GM21367 (cell line): Measurements from ENCODE around the gene GNA12.

Source experiments
- ATAC-seq: cut with Tn5 transposase; IDR thresholded peaks from one replicate; pipeline ENCODE4 v1.9.1; 2021; ENCODE audit not compliant: unreplicated experiment

The GNA12 gene

DNA sequence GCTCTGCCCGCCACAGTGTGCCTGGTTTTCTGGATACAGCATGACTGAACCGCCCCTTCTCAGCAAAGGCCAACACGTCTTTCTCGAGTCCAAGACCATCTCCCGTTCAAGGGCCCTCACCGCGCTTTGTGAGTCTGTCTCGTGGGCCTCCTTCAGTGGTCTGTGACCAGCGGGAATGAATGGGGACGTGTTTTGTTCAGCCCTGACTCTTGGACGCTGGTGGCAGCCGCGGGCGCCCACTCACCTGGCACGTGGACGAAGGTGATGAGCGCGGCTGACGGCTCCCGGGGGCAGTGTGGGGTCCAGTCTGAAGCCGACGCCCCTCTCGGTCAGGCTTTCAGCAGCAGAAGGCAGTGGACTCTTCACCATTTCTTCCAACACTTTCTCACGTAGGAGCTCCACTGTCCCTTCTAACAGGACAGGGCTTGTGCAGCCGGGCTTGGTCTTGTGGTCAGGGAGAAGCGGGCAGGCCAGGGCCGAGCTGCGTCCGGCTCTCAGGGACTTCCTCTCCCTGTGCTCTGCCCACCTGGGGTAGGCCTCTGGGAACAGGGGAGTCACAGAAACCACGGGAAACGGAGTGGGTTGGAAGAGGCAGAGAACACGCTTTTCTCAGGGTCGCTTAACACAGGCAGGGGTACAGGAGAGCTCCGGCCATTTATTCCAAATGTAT, 125.7 kb downstream of the GNA12 start:
- no peak for ATAC-seq

DNA sequence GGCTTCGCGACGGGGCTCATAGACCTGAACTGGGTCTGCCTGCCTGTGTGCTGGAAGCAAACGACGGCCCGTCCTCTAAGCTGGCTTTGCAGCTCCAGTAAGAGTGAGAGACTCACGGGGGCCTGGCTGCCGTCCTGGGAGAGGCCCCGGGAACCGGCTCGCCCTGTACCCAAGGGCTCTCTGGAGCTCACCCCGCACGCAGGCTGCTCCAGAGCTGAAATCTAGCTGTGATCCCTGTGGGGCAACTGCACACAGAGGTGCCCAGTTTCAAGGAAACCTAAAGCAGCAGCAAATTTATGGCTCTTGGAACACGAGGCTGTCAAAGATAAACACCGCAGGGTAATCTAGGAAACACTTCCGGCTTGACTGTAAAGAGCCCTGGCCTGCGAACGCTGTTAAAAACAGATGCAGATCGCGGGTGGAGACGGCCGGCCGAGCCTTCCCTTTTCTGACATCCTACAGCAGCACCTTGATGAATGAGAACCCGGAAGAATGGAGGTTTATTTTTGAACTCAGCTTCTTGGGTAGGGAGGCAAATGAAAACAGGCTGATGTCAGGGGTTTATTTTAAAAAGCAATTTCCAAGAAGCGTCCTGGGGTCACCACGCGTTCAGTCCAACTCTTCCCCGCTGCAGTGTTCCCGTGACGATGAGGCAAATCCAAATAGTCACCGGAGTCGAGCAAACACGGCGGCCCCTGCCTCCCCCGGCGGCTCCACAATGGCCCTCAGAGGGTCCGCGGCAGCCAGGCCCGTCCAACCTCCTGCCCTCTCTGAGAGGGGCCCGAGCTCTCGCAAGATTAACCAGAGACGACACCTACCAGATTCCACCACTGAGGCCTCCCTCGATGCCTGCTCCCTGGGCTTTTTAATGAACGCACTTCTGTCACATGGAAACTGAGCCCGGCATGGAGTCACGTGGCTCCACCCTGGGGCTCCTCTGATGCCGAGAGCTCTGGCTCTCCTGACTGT, 126.5 kb downstream of the GNA12 start:
- ATAC-seq, result no peak

DNA sequence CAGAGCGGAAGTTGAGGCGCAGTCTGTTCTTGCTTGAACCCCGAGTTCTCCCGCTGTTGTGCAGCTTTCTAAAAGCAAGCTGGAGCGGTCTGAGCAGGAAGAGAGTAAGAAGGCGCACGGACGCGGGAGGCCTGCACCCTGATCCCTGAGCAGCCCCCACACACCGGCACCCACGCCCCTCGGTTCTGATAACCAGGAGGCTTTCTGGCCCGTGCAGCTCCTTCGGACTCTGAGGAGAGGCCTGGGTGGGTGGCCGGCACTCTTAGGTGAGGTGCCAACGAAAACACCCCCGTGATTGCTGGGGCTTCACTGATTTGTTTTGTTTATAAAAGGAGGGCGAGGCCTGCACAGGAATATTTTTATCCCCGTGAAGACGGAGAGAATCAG, 127.2 kb downstream of the GNA12 start:
- ATAC-seq, result no peak

DNA sequence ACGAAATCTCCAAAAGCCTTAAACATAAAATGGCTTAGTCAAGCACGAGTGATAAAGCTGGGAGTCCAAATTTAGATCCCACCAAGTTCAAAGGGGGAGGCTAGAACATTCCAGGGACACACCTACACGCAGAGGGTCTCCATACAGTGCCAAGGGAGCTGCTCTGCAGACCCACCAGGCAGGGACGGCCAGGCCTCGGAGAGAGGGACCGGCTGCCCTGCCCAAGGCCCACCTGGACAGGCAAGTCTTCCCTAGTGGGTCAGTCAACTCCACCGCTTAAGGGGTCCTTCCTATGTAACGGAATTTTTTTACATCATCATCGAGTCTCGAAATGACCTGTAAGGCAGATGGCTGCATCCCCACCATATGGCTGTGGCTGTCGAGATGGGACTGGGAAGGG, 127.6 kb downstream of the GNA12 start:
- no peak for ATAC-seq

DNA sequence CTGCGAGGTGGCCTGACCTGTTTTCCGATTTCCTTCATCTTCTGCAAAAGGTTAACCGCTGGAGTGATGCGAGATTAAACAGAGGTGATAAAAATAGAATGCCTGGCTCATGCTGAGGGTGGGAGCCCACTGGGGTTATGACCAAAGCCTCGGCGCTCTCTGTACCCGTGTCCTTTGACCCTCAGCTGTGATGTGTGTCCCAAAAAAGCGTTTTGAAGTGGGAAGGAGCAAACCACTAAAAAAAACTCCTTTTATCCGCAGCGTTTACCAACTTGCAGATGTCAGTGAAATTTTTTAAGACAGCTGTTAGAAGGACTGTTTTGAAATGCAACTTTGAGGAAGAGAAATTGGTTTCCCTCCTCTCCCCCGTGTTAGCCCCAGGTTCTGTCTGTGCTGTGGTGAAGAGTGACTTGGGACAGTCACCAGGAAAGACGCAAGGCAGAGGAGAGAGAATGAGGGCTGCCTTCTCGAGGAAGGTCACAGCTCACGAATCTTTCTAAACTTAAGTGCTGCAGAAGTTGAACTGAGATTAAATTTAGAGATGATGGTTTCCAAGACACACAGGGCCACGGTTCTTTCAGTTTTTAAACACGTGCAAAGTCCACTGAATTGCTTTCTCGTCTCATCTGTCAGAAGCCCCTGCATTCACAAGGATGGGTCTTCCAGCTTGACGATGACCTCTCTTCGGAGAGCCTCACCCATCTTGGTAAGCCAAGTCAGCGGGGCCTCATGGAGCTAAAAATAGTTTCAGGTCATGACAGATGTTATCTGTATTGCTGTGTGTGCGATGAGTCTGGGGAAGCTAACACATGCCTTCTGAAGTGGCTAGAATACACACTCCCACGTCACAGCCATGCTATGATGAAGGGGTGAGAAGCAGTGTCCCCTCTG, 128.5 kb downstream of the GNA12 start:
- no peak for ATAC-seq

DNA sequence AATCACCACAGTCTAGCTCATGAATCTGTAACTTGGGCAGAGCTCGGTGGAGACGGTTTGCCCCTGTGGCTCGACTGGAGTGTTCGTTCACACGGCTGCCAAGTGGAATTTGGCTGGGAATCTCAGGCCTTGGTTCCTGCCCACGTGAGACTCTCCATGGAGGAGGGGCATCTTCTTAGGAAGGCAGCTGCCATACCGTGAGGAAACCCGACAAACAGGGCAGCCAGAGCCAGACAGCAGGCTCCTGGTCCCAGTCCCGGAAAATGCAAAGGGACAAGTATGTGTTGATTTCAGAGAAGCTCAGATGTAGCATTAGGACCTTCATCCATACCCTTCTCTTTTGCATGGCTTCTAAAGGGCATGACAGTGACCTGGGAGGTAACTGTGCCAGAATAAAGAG, 129.5 kb downstream of the GNA12 start:
- ATAC-seq, result no peak

DNA sequence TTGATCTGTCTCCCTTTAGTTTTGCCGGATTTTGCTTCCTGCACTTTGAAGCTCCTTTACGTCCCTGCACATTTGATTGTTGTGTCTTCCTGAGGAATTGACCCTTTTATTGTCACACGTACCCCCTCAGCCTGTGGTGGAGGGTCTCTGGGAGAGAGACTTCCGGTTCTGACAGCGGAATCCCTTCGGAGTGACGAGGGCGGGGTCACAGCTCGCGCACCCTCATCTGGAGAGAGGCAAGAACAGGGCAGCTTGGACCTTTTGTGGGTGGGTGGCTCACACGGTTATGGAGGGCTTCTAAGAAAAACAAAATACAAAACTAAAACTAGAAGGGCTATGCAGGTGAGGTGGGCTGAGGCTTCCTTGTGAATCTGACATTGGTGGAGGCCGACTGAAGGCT, 130.1 kb downstream of the GNA12 start:
- ATAC-seq, result no peak

DNA sequence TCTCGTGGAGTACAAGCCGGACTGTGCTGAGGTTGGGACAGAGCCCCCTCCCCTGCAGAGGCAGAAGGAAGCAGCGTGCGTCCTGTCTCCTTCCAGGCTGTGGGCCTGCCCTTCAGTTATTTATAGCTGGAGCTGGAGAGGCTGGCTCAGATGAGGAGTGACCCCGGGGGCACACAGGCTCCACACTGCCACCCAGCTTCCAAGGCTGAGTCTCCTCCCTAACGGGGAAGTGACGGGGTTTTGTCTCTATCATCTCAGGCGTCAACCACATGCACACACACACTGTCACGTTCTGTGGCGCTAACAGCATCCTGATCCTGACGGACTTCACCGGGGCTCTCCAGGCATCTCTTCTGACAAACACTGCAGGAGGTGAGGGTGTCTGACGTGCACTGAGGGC, 130.7 kb downstream of the GNA12 start:
- ATAC-seq, result no peak

DNA sequence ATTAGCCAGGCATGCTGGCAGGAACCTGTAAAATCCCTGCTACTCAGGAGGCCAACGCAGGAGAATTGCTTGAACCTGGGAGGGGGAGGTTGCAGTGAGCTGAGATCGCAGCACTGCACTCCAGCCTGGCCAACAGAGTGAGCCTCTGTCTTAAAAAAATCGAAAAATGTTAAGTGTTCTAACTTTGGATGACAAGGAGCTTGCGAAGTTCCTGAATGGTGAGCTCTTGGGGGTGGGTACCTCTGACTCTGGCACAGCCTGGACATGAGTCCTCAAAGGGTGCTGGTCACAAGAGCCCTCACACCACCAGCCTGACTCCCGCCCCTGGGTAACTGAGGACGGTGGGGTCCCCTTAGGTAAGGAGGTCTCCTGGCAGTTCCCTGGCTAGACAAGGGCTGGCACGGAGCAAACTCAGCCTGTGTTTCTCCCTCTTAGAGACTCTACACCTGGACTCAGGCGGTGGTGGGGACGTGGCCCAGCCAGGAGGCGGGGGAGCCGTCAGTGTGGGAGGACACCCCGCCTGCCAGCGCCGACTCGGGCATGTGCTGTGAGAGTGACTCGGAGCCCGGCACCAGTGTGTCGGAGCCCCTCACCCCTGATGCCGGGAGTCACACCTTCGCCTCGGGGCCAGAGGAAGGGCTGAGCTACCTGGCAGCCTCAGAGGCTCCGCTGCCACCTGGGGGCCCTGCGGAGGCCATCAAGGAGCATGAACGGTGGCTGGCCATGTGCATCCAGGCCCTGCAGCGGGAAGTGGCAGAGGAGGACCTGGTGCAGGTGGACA, 132.0 kb downstream of the GNA12 start:
- ATAC-seq, result no peak

DNA sequence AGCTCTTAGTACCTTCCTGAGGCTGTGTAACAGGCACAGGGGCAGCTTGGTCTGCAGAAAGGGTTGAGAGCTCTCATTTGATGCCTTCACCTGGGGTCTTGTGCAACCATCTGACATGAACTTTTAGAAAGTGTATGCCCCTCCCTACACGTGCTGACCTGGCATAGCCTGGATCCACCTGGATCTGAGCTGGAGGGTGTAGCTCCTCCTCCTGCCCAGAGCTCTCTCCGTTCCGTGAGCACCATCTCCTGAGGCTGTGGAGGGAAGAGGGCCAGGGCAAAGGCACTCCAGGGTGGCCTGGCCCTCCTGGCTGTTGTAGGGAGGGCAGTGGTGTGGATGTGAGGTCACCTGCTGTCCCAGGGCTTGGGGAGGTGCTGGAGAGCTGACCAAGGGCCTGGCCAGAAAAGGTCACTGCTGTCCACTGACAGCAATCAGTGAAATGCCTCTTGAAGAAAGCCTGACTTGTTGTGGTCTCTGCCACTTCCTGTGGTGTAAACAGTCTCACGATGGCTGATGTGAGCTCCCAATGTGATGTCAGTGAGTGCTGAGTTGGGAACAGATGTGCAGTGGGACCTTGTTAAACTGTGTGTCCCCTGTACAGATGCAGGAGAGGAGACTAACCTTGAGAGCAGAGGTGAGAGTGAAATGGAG, 133.1 kb downstream of the GNA12 start:
- ATAC-seq, result peak; percentile 31

DNA sequence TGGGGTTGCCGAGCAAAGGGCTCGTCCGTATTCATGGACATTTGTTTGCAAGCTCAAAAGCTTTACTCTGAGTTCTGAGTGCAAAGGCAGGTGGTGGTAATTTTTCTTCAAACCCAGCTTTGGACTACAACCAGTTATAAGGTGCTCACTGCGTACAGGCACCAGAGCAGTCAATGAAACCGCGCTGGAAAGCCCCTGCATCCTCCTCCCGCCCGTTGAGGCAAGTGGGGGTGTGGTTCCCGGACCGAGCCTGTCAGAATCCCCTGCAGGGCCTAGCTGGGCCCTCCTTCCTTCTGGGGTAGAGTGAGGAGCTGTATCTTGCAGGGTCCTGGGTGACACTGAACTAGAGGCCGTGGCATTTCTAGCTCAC, 133.8 kb downstream of the GNA12 start:
- no peak for ATAC-seq

DNA sequence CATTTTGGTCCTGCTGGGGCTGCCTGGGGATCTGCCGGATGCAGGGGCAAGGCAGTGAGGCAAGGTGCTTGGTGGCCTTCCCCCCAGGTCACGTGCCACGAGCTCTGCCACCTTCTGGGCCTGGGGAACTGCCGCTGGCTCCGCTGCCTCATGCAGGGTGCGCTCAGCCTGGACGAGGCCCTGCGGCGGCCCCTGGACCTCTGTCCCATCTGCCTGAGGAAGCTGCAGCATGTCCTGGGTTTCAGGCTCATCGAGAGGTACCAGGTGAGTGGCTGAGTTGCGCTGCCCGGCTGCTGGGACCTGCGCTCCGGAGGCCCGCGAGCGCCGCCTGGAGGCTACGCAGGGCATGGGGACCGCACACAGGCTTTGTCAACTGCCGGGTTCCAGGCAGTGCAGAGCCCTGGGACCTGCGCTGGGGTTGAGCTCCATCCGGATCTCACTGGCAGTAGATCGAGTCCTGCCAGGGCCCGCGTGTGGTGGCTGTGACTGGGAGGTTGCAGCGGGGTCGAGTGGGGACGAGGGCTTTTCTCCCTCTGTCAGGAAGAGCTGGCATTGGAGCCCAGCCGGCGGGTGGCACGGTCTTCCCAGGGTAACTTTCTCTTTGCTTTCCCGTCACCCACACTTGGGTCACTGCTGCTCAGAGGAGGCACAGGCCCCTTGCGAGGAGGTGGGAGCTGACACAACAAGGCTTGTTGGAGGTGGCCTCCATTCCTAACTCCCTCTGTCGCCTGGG, 134.4 kb downstream of the GNA12 start:
- ATAC-seq, result peak; percentile 83

DNA sequence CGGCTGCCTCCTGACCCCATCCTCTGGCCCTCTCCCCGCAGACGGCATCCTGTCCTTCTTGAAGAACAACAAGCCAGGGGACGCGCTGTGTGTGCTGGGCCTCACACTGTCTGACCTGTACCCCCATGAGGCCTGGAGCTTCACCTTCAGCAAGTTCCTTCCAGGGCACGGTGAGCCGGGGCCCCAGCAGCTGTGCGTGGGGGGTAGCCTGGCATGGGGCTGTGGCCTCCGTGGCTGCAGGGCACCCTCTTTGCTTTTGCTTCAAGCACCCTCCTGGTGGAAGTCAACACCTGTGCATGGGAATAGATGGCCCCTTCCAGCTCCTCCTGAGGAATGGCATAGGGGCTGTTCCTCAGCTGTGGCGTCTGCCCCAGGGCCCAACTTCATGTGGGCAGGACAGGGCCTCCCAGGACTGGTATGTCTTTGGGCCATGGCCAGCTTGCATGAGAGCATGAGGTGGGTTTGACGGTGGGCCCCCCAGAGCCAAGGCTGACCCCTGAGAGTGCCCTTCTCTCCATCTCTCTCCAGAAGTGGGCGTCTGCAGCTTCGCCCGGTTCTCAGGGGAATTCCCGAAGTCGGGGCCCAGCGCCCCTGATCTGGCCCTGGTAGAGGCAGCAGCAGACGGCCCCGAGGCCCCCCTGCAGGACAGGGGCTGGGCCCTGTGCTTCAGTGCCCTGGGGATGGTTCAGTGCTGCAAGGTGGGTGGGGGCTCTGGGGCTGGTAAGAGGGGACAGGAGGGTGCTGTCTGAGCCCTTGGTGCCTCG, 135.4 kb downstream of the GNA12 start:
- ATAC-seq, result no peak

DNA sequence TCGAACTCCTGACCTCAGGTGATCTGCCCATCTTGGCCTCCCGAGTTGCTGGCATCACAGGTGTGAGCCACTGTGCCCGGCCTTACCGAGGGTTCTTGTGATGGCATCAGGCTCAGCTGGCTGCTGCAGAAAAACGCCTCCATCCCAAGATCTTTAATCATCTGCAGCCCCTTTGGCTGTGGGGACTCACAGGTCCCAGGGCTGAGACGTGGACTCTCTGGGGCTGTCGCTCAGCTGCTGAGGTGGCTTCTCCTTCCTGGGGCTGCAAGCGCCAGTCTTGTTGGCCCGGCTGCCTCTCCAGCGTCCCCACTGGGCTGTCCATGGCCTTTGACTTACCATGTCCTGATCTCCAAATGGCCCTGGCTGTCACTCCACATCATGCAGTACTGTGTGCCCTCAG, 136.1 kb downstream of the GNA12 start:
- no peak for ATAC-seq

DNA sequence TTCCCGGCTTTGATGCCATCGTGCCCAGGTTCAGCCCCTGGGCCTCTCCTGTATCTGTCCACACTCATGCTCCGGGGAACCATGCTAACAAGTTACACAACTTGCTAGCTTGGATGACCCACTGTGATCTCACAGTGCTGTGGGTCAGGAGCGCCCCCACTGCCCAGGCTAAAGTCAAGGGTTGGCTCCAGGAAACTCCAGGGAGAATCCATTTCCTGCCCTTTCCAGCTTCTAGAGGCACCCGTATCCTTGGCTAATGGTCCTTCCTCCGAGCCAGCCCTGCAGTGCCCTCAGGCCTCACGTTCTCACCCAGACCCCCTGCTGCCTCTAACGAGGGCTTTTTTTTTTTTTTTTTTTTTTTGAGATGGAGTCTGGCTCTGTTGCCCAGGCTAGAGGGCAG, 136.6 kb downstream of the GNA12 start:
- ATAC-seq, result no peak

DNA sequence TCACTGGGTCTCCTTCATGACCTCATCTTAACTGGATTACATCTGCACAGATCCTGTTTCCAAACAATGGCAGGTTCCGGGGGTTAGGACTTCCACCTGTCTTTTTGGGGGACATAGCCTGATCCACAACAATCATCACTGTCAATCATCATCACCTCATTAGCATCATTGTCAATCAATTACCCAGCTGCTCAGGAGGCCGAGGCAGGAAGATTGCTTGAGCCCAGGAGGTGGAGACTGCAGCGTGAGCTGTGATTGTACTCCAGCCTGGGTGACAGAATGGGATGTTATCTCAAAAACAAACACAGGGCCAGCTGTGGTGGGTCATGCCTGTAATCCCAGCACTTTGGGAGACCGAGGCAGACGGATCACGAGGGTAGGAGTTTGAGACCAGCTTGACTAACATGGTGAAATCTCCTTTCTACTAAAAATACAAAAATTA, 137.4 kb downstream of the GNA12 start:
- ATAC-seq, result no peak

DNA sequence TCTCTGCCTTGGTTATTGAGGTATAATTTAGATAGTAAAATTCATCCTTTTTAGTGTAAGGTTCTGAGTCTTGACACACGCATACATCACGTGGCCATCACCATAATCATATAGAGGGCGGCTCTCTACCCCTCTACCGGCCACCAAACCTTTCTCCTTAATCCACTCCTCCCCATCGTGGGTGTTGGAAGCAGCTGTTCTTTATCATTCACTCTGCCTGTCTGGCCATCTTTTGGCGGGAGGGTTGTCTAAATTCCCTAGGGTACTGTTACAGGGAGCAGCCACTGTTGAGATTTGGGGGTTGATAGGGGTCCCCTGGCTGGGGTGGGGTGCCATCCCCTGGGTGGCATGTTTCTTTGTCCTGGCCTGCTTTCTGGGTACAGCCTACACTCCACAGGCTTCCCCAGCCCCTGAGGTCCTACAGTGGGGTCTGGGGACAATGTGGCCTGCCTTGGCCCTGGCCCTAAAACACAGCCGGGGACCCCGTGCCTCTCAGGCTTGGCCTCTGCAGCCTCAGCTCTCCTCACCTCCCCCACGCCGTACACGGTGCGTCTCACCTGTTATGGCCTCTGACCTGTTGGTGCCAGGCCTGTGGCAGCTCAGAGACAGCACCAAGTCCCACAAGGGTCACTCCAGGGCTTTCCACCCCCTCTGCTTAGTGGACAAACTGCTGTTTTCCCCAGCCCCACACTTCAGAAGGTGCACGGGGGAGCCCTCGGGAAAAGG, 138.6 kb downstream of the GNA12 start:
- ATAC-seq, result no peak

DNA sequence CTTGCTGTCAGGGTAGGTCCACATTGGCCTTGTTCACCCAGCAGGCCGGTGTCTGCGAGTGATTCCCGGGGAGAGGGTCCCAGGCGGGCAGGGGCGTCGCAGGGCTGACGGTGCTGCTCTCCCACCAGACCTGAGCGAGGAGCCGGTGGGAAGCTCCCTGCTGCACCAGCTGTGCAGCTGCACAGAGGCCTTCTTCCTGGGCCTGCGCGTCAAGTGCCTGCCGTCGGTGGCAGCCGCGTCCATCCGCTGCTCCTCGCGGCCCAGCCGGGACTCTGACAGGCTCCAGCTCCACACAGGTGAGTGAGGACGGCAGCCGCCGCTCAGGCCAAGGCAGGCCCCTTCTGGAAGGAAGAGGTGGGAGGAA, 141.5 kb downstream of the GNA12 start:
- ATAC-seq, result no peak
